Keratinocyte (primary cell): Measurements from ENCODE around the gene DOCK1. TPM values are rescaled to one million over a fixed set of nuclear protein-coding genes. Genes with fewer than 3 reads are reported as not detected.

Experiments used
- DNase-seq: peaks from one replicate; pipeline ENCODE4 v3.0.0-alpha.2; 2011; ENCODE audit warnings: low read depth, missing footprints, low spot score
- FAIRE-seq: peaks from 2 replicates; lab custom pipeline; 2011; peaks lifted over from hg19 to GRCh38; lab: Jason Lieb, UNC
- H2AFZ ChIP-seq: 2 replicates; pipeline ENCODE4 v1.6.0; 2012; ENCODE audit warnings: low read length, control low read depth, inconsistent platforms; ENCODE audit not compliant: control insufficient read depth
- H3K27ac ChIP-seq: 2 replicates; pipeline ENCODE4 v1.5.1; 2011; ENCODE audit warnings: low read length; ENCODE audit not compliant: control insufficient read depth, insufficient read depth
- H3K27me3 ChIP-seq: 3 replicates; pipeline ENCODE4 v1.6.0; 2011; ENCODE audit warnings: low read length; ENCODE audit not compliant: control insufficient read depth, insufficient read depth; ENCODE audit errors: extremely low read depth
- H3K36me3 ChIP-seq, 2 experiments: 2 replicates in 1 of 2; 3 replicates in 1 of 2; pipeline ENCODE4 v1.5.1; 2011; ENCODE audit warnings: low read length in 2 of 2, mild to moderate bottlenecking in 1 of 2; ENCODE audit not compliant: control insufficient read depth in 2 of 2, insufficient read depth in 2 of 2; ENCODE audit errors: extremely low read depth in 1 of 2
- H3K4me1 ChIP-seq: 3 replicates; pipeline ENCODE4 v1.5.1; 2011; ENCODE audit warnings: low read length; ENCODE audit not compliant: control insufficient read depth, insufficient read depth; ENCODE audit errors: extremely low read depth
- H3K4me2 ChIP-seq: 3 replicates; pipeline ENCODE4 v1.6.0; 2011; ENCODE audit warnings: low read depth, low read length; ENCODE audit not compliant: control insufficient read depth, insufficient read depth; ENCODE audit errors: extremely low read depth
- H3K4me3 ChIP-seq, 3 experiments: fragments of 200-600 bp in 1 of 3; sonication (generic) in 1 of 3; 2 replicates in 2 of 3; 3 replicates in 1 of 3; pipeline ENCODE4 v1.5.1; 2011 to 2016; ENCODE audit warnings: low read length in 3 of 3, mild to moderate bottlenecking in 3 of 3, control low read depth in 2 of 3, inconsistent platforms in 1 of 3, low read depth in 1 of 3, mixed read lengths in 1 of 3, mixed run types in 1 of 3, moderate library complexity in 1 of 3; ENCODE audit not compliant: control insufficient read depth in 2 of 3, insufficient read depth in 2 of 3; ENCODE audit errors: extremely low read depth in 1 of 3
- H3K79me2 ChIP-seq: 2 replicates; pipeline ENCODE4 v1.6.0; 2012; ENCODE audit warnings: low read length; ENCODE audit not compliant: control insufficient read depth, insufficient read depth
- H3K9ac ChIP-seq: 3 replicates; pipeline ENCODE4 v1.6.0; 2011; ENCODE audit warnings: low read length; ENCODE audit not compliant: control insufficient read depth, insufficient read depth; ENCODE audit errors: extremely low read depth
- H3K9me1 ChIP-seq: 3 replicates; pipeline ENCODE4 v1.6.0; 2011; ENCODE audit warnings: low read length; ENCODE audit not compliant: control insufficient read depth, insufficient read depth; ENCODE audit errors: extremely low read depth
- H3K9me3 ChIP-seq: 2 replicates; pipeline ENCODE4 v1.5.1; 2012; ENCODE audit warnings: low read depth, low read length; ENCODE audit not compliant: control insufficient read depth
- H4K20me1 ChIP-seq: 3 replicates; pipeline ENCODE4 v1.6.0; 2011; ENCODE audit warnings: low read length; ENCODE audit not compliant: control insufficient read depth, insufficient read depth; ENCODE audit errors: extremely low read depth
- EZH2 ChIP-seq: IDR thresholded peaks from one replicate; pipeline ENCODE4 v1.6.1; 2012; ENCODE audit warnings: inconsistent platforms, mild to moderate bottlenecking, low read length, moderate library complexity
- dilution Hi-C: fragments of 300-500 bp; cut with MboI; formaldehyde crosslinking; loops from one replicate; pipeline ENCODE4 v1.7.0; 2020; ENCODE audit warnings: low sequenced_read_pairs; ENCODE audit not compliant: extremely low pct_ligation_motif_present
- polyA plus RNA-seq, 5 experiments: library from polyadenylated mRNA; depleted of rRNA in 3 of 5; stranded (reverse) in 3 of 5; stranded (forward) in 1 of 5; unstranded in 1 of 5; fragments of >200 nt; gene quantifications; 1 replicate in 1 of 5; 2 replicates in 3 of 5; 3 replicates in 1 of 5; pipeline versions ENCODE4 v1.2.1 to v1.2.3, GENCODE V29; 2011 to 2012; ENCODE audit warnings: missing spikeins in 2 of 5, low read depth in 1 of 5, low replicate concordance in 1 of 5
- TF ChIP-seq, protein P1 (sequence below), 3 experiments: IDR thresholded peaks in 1 of 3; conservative IDR thresholded peaks in 1 of 3; optimal IDR thresholded peaks in 1 of 3; 2 replicates in 2 of 3; 3 replicates in 1 of 3; pipeline versions ENCODE3 to v1.5.1; 2011; ENCODE audit warnings: low read length in 3 of 3, mild to moderate bottlenecking in 3 of 3, moderate library complexity in 2 of 3, control low read depth in 1 of 3, inconsistent platforms in 1 of 3; ENCODE audit not compliant: insufficient read depth in 2 of 3; ENCODE audit errors: extremely low read depth in 1 of 3

Gene DOCK1
- polyA plus RNA-seq, 1 donor (not counting 4 experiments of a cell fraction or from before 2014, with no cell fraction given): 15.7 TPM

DNA sequence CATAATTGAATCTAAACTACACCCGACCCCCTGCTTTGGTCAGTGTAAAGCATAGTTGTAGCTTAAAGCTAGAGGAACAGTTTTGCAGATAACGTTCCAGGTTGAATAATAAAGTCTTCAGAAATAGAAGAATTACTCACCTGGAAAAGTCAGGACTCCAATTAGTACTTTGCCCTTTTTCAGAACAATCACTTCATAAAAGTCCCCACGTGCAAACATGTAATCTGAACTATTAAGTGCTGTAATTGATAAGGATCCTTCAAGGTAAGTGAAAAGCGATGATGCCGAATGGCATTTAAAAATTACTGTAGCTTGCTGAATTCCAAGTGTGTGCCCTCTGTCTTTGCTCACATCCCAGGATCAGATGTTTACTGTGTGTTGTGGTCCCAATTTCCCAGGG lies 344.8 kb downstream of the DOCK1 start:
- DNase-seq: no peak
- no peak for FAIRE-seq
- no peak overlapping the region for H2AFZ ChIP-seq
- H3K9me1 ChIP-seq: no peaks in the 10 kb centered on the region
- no peaks in the 10 kb centered on the region for H3K79me2 ChIP-seq
- H3K9ac ChIP-seq: no peak overlapping the region
- no peak overlapping the region for H3K4me2 ChIP-seq
- H3K27me3 ChIP-seq: no peaks in the 10 kb centered on the region
- dilution Hi-C loops: no loop called here
- no peaks in the 10 kb centered on the region for H3K9me3 ChIP-seq
- H3K36me3 ChIP-seq: peaks cover 0 to 3% of the 10 kb centered on the region in 2 experiments
- H3K4me3 ChIP-seq: no peak overlapping the region
- no peak for TF ChIP-seq EZH2
- TF ChIP-seq, protein P1, sequence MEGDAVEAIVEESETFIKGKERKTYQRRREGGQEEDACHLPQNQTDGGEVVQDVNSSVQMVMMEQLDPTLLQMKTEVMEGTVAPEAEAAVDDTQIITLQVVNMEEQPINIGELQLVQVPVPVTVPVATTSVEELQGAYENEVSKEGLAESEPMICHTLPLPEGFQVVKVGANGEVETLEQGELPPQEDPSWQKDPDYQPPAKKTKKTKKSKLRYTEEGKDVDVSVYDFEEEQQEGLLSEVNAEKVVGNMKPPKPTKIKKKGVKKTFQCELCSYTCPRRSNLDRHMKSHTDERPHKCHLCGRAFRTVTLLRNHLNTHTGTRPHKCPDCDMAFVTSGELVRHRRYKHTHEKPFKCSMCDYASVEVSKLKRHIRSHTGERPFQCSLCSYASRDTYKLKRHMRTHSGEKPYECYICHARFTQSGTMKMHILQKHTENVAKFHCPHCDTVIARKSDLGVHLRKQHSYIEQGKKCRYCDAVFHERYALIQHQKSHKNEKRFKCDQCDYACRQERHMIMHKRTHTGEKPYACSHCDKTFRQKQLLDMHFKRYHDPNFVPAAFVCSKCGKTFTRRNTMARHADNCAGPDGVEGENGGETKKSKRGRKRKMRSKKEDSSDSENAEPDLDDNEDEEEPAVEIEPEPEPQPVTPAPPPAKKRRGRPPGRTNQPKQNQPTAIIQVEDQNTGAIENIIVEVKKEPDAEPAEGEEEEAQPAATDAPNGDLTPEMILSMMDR (optimal IDR thresholded peaks at IDR 0.05 in 1 of 3, IDR thresholded peaks at IDR 0.05 in 1 of 3, conservative IDR thresholded peaks at IDR 0.05 in 1 of 3; ENCODE audit: extremely low read depth in 1 of 3, insufficient read depth in 2 of 3, low read length in 3 of 3): no peak
- no peaks in the 10 kb centered on the region for H3K4me1 ChIP-seq
- no peak overlapping the region for H3K27ac ChIP-seq
- H4K20me1 ChIP-seq: no peaks in the 10 kb centered on the region

DNA sequence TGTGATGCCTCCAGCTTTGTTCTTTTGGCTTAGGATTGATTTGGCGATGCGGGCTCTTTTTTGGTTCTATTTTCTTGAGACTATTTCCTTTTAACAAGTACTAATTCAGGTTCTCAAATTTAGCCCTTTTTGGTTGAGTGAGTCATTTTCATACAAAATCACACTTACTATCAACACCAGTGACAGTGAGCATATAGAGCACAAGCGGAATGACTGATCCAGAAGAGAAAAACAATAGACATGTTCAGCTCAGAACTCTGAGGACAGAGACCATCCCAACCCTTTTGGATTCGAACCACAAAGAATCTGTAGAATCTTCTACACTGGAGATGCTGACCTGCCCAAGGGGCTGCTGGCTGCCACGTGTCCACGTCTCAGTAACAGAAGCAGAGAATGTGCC lies 347.6 kb downstream of the DOCK1 start:
- Histone ChIP-seq H3K27me3 (no peaks in the 10 kb centered on the region), H4K20me1 (no peaks in the 10 kb centered on the region), H3K79me2 (no peaks in the 10 kb centered on the region), H3K9me3 (no peaks in the 10 kb centered on the region), H3K9ac (no peak overlapping the region), H2AFZ (no peak overlapping the region), H3K4me1 (no peaks in the 10 kb centered on the region), H3K27ac (no peak overlapping the region), H3K4me3 (no peak overlapping the region), H3K4me2 (no peak overlapping the region), H3K9me1 (no peaks in the 10 kb centered on the region), H3K36me3 (peaks cover 0 to 6% of the 10 kb centered on the region in 2 experiments)
- FAIRE-seq: no peak
- TF ChIP-seq, protein P1 (optimal IDR thresholded peaks at IDR 0.05 in 1 of 3, IDR thresholded peaks at IDR 0.05 in 1 of 3, conservative IDR thresholded peaks at IDR 0.05 in 1 of 3; ENCODE audit: extremely low read depth in 1 of 3, insufficient read depth in 2 of 3, low read length in 3 of 3): no peak
- no peak for TF ChIP-seq EZH2
- no peak for DNase-seq
- dilution Hi-C loops: no loop called here
